GM19328 (cell line): ENCODE results near the gene RB1.

Experiments used
- ATAC-seq: cut with Tn5 transposase; IDR thresholded peaks from one replicate; pipeline ENCODE4 v1.9.1; 2021; ENCODE audit warnings: mild to moderate bottlenecking, moderate library complexity; ENCODE audit not compliant: unreplicated experiment

Gene RB1

GRCh38 chr13:48526286-48526685, 222.7 kb downstream of the RB1 start:
- no peak for ATAC-seq

- ATAC-seq: no peak
These were observed 224.4 kb downstream of the RB1 start for GRCh38 chr13:48527955-48528354.

- no peak for ATAC-seq
These were observed 225.2 kb downstream of the RB1 start for GRCh38 chr13:48528720-48529119.

- ATAC-seq: no peak
These were observed 227.3 kb downstream of the RB1 start for GRCh38 chr13:48530833-48531232.
